Epithelial cell of proximal tubule (primary cell): ENCODE results near the gene MYO1D. TPM values are rescaled to one million over a fixed set of nuclear protein-coding genes. Genes with fewer than 3 reads are reported as not detected.

ENCODE experiments used
- DNase-seq: peaks from one replicate; pipeline ENCODE4 v3.0.0-alpha.2; 2011; ENCODE audit warnings: low read depth
- H3K4me3 ChIP-seq: 2 replicates; pipeline ENCODE4 v1.5.1; 2011; ENCODE audit warnings: low read depth, mild to moderate bottlenecking, low read length
- CTCF ChIP-seq: conservative IDR thresholded peaks from 2 replicates; pipeline ENCODE4 v1.5.1; 2012; ENCODE audit warnings: low read depth, mild to moderate bottlenecking, low read length
- total RNA-seq: library from RNA; depleted of rRNA; stranded (reverse); fragments of >200 nt; gene quantifications from 2 replicates; pipeline ENCODE4 v1.2.3, GENCODE V29; 2015

The MYO1D gene
- total RNA-seq, 1 donor from 2014 or later: 54.4 TPM

- no peak overlapping the region for H3K4me3 ChIP-seq
- DNase-seq: peak; percentile 87
- TF ChIP-seq CTCF: no peak
These were observed 104.4 kb downstream of the MYO1D start for GRCh38 chr17:32772453-32773025.

- H3K4me3 ChIP-seq: no peak overlapping the region
- TF ChIP-seq CTCF: no peak
- no peak for DNase-seq
These were observed 105.5 kb downstream of the MYO1D start for GRCh38 chr17:32771396-32771795.

- H3K4me3 ChIP-seq: no peak overlapping the region
- TF ChIP-seq CTCF: peak; percentile 39
- DNase-seq: no peak
These were observed 107.1 kb downstream of the MYO1D start for GRCh38 chr17:32769846-32770245.

- no peak for TF ChIP-seq CTCF
- no peak overlapping the region for H3K4me3 ChIP-seq
- DNase-seq: no peak
These were observed 113.0 kb downstream of the MYO1D start for GRCh38 chr17:32763855-32764439.

- no peak for DNase-seq
- no peak overlapping the region for H3K4me3 ChIP-seq
- no peak for TF ChIP-seq CTCF
These were observed 117.4 kb downstream of the MYO1D start for GRCh38 chr17:32759476-32759875.

GRCh38 chr17:32757963-32758362 is 119.0 kb downstream of the MYO1D start:
- no peak overlapping the region for H3K4me3 ChIP-seq
- peak; percentile 63 for DNase-seq
- no peak for TF ChIP-seq CTCF

GRCh38 chr17:32756696-32757095 is 120.2 kb downstream of the MYO1D start:
- TF ChIP-seq CTCF: no peak
- no peak overlapping the region for H3K4me3 ChIP-seq
- DNase-seq: no peak
